ENCODE measurements around the gene PPP1R9A.

PPP1R9A gene

DNA sequence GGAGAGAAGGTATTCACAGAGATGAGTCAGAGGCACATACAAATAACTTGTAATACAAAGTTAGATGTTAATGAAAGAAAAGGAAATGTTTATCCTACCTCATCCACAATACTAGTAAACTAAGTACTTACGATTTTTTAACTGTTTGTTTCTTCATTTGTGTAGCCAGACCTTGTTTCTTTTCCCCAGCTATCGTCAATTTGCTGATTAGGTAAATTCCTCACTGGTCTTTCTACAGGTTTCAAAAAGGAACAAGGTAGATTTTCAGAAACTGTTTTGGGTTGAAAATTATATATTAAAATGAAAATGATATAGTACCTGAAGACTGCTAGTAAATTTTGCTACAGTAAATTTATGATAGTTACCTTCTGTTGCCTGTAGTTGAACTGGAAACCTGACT is 360.4 kb downstream of the PPP1R9A start:
- no peak for DNase-seq

- DNase-seq: no peak
Measured at GRCh38 chr7:95269640-95270039, 362.2 kb downstream of the PPP1R9A start.

GRCh38 chr7:95276114-95276513 is 368.7 kb downstream of the PPP1R9A start:
- no peak for DNase-seq

- no peak for DNase-seq
Measured at GRCh38 chr7:95279417-95279816, 372.0 kb downstream of the PPP1R9A start.

DNA sequence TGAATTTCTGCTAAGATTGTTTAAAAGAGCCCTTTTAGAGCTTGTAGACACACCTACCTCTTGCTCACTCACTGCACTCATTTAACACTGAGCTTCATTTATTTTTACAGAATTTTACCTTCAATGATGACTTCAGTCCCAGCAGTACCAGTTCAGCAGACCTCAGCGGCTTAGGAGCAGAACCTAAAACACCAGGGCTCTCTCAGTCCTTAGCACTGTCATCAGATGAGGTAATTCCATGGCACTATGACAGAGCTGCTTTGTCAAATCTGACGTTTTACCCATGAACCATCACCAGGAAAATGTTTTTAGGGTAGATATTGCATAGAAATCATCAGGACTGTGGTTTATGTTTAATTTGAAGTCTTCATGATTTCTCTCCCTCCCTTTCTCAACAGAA is 378.7 kb downstream of the PPP1R9A start:
- no peak for DNase-seq

- DNase-seq: no peak
Measured at GRCh38 chr7:95290166-95290830, 382.9 kb downstream of the PPP1R9A start.

- no peak for DNase-seq
Measured at GRCh38 chr7:95295397-95295796, 388.0 kb downstream of the PPP1R9A start.

DNA sequence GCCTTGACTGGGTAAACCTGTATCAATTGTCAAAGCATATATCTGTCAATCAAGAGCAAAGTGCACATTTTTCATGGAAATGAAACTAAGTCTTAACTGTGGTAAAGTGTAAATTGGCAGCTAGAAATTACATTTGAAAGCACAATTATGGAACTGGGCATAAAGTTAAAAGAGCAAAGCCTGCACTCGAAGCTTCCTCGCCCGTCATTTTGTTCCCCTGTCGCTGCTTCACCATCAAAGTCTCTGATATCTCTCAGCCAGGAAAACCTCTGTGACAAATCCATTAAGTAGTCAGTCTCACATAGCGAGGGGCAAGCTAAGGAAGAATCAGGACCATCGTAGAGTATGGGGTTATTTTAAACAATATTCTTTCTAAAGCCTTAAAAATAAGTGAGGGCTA is 389.1 kb downstream of the PPP1R9A start:
- DNase-seq: no peak

DNA sequence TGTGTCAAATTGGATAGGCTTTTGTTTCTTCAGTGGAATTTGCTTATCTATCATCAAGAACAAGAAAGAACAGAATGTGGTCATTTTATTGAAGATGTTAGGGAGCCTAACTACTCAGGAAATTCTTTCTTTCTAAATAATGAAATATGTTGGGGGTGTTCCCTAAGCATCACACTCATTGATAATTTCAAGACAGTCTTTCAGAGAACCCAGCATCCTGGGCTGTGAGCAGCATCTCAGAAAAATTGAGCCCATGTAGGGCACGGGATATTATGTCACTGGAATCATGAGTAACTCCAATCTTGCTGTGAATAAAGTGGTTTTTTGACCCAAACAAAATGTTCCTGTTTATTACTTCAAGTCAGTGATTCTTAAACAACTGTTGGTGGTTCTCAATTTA is 389.6 kb downstream of the PPP1R9A start:
- no peak for DNase-seq

- no peak for DNase-seq
Measured at GRCh38 chr7:95298091-95298490, 390.7 kb downstream of the PPP1R9A start.

- no peak for DNase-seq
Measured at GRCh38 chr7:95303013-95303905, 395.9 kb downstream of the PPP1R9A start.

GRCh38 chr7:95304990-95305389 is 397.6 kb downstream of the PPP1R9A start:
- DNase-seq: no peak

- no peak for DNase-seq
Measured at GRCh38 chr7:95309951-95310350, 402.6 kb downstream of the PPP1R9A start.

DNA sequence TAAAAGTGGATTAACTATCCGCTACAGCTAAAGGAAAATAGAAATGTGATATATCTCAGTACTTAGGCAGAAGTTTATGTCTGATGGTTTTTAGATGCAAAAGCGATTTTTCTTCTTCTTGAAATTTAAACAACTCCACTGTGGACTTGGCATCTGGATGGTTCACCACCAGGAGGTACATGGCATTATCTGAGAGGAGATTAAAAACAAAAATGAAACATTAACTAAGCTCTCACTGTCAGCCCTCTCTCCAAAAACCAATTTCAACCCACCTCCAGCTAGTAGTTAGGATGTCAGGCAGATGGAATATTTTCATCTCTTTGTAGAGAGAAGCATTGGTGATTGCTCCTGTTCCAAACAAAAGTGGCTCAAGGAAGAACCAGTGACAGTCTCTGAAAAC is 404.0 kb downstream of the PPP1R9A start:
- no peak for DNase-seq

- no peak for DNase-seq
Measured at GRCh38 chr7:95312561-95312960, 405.2 kb downstream of the PPP1R9A start.

- DNase-seq: no peak
Measured at GRCh38 chr7:95316588-95316987, 409.2 kb downstream of the PPP1R9A start.

- no peak for DNase-seq
Measured at GRCh38 chr7:95317546-95317945, 410.2 kb downstream of the PPP1R9A start.

- no peak for DNase-seq
Measured at GRCh38 chr7:95317966-95318365, 410.6 kb downstream of the PPP1R9A start.

GRCh38 chr7:95318501-95319100 is 411.2 kb downstream of the PPP1R9A start:
- no peak for DNase-seq

- DNase-seq: no peak
Measured at GRCh38 chr7:95319570-95319969, 412.2 kb downstream of the PPP1R9A start.

GRCh38 chr7:95320651-95321050 is 413.3 kb downstream of the PPP1R9A start:
- DNase-seq: no peak

- DNase-seq: no peak
Measured at GRCh38 chr7:95321720-95322119, 414.3 kb downstream of the PPP1R9A start.

DNA sequence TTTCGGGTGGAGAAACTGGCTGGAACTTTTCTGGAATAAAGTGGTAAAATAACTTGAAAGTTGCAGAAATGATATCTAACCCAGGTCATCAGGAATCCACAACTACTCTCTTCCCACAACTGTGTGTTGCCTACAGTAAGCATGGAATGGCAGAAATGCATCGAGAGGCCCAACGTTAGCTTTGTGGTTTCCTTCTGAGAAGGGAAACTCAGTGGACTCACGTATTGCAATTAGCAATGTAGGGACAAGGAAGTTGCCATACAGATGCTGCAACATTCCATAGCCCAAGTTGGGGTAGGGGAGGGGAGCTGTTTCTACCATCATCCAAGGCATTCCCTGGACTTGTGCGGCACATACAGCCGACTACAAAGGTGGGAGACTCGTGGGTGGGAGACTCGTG is 415.0 kb downstream of the PPP1R9A start:
- no peak for DNase-seq

- no peak for DNase-seq
Measured at GRCh38 chr7:95322854-95323253, 415.5 kb downstream of the PPP1R9A start.

Measured in CD4-positive, alpha-beta T cell treated with Interleukin-6 for 4 hours (primary cell).